ENCODE measurements around the gene SESTD1.
A peak's percentile ranks its signal among the peaks of the same experiment; 100 is the strongest.
"Not testable (repeated sequence)": the region's sequence is repeated elsewhere in the genome, so short reads cannot be mapped to it uniquely, and the experiment has no call there.

The SESTD1 gene

GRCh38 chr2:179096090-179096489, 168.5 kb downstream of the SESTD1 start:
- peak; percentile 27 for DNase-seq

GRCh38 chr2:179092912-179093311, 171.7 kb downstream of the SESTD1 start:
- DNase-seq, result not testable (repeated sequence)

GRCh38 chr2:179082697-179083096, 181.9 kb downstream of the SESTD1 start:
- DNase-seq, result no peak

- DNase-seq, result no peak
Observed at GRCh38 chr2:179081954-179082353, 182.7 kb downstream of the SESTD1 start.

GRCh38 chr2:179072527-179072926, 192.1 kb downstream of the SESTD1 start:
- DNase-seq, result no peak

GRCh38 chr2:179071810-179072355, 192.7 kb downstream of the SESTD1 start:
- DNase-seq, result no peak

GRCh38 chr2:179070895-179071294, 193.7 kb downstream of the SESTD1 start:
- DNase-seq, result no peak

- no peak for DNase-seq
Observed at GRCh38 chr2:179069685-179070084, 194.9 kb downstream of the SESTD1 start.

GRCh38 chr2:179068991-179069643, 195.5 kb downstream of the SESTD1 start:
- DNase-seq, result no peak

GRCh38 chr2:179059026-179059700, 205.5 kb downstream of the SESTD1 start:
- DNase-seq, result no peak

- no peak for DNase-seq
Observed at GRCh38 chr2:179057737-179058136, 206.9 kb downstream of the SESTD1 start.

- DNase-seq, result not testable (repeated sequence)
Observed at GRCh38 chr2:179053568-179053967, 211.1 kb downstream of the SESTD1 start.
